MM.1S (cell line): Measurements from ENCODE around the gene RPS3A.

Experiments
- DNase-seq: peaks from one replicate; pipeline ENCODE4 v3.0.0-alpha.2; 2015
- H2AFZ ChIP-seq: fragments of 300-600 bp; sonication (generic); 2 replicates; pipeline ENCODE4 v1.6.0; 2016; ENCODE audit warnings: antibody characterized with exemption, low read length
- H3F3A ChIP-seq: fragments of 300-600 bp; sonication (generic); 2 replicates; pipeline ENCODE4 v1.6.1; 2016; ENCODE audit warnings: mild to moderate bottlenecking, antibody characterized with exemption, low read length, moderate library complexity, mixed read lengths; ENCODE audit not compliant: insufficient read depth
- H3K27ac ChIP-seq: fragments of 300-600 bp; sonication (generic); 2 replicates; pipeline ENCODE4 v1.5.1; 2016; ENCODE audit warnings: mild to moderate bottlenecking, low read length
- H3K27me3 ChIP-seq: fragments of 300-600 bp; sonication (generic); replicated peaks from 2 replicates; pipeline ENCODE4 v1.6.0; 2016; ENCODE audit warnings: low read length; ENCODE audit not compliant: insufficient read depth
- H3K36me3 ChIP-seq: fragments of 300-600 bp; sonication (generic); replicated peaks from 2 replicates; pipeline ENCODE4 v1.6.1; 2016; ENCODE audit warnings: mild to moderate bottlenecking, low read length, mixed read lengths; ENCODE audit not compliant: insufficient read depth
- H3K4me1 ChIP-seq: fragments of 300-600 bp; sonication (generic); 2 replicates; pipeline ENCODE4 v1.6.1; 2016; ENCODE audit warnings: low read length, mixed read lengths
- H3K4me2 ChIP-seq: fragments of 300-600 bp; sonication (generic); 2 replicates; pipeline ENCODE4 v1.6.0; 2016; ENCODE audit warnings: low read depth, low read length
- H3K4me3 ChIP-seq: fragments of 300-600 bp; sonication (generic); 2 replicates; pipeline ENCODE4 v1.5.1; 2016; ENCODE audit warnings: low read length, mixed read lengths
- H3K79me2 ChIP-seq: fragments of 300-600 bp; sonication (generic); 2 replicates; pipeline ENCODE4 v1.6.1; 2016; ENCODE audit warnings: mixed run types, low read length, mixed read lengths
- H3K9ac ChIP-seq: fragments of 300-600 bp; sonication (generic); 2 replicates; pipeline ENCODE4 v1.6.1; 2016; ENCODE audit warnings: low read length, mixed read lengths
- H3K9me2 ChIP-seq: fragments of 300-600 bp; sonication (generic); replicated peaks from 2 replicates; pipeline ENCODE4 v1.6.1; 2016; ENCODE audit warnings: mild to moderate bottlenecking, low read length, mixed read lengths; ENCODE audit not compliant: insufficient read depth
- H3K9me3 ChIP-seq: fragments of 300-600 bp; sonication (generic); replicated peaks from 2 replicates; pipeline ENCODE4 v1.6.1; 2016; ENCODE audit warnings: mild to moderate bottlenecking, low read length, mixed read lengths; ENCODE audit not compliant: insufficient read depth
- H4K20me1 ChIP-seq: fragments of 300-600 bp; sonication (generic); 2 replicates; pipeline ENCODE4 v1.6.1; 2016; ENCODE audit warnings: mild to moderate bottlenecking, low read length, moderate library complexity, mixed read lengths; ENCODE audit not compliant: insufficient read depth
- CTCF ChIP-seq: fragments of 300-600 bp; sonication (generic); IDR thresholded peaks from 2 replicates; pipeline ENCODE4 v1.5.1; 2016; ENCODE audit warnings: antibody characterized with exemption, low read length, mixed read lengths
- EZH2 ChIP-seq: fragments of 300-600 bp; sonication (generic); optimal IDR thresholded peaks from 2 replicates; pipeline ENCODE3; 2017; ENCODE audit warnings: low read depth, mild to moderate bottlenecking, antibody characterized with exemption, low read length, mixed read lengths
- EZH2phosphoT487 ChIP-seq: fragments of 300-600 bp; sonication (generic); IDR thresholded peaks from 2 replicates; pipeline ENCODE4 v1.6.1; 2018; ENCODE audit warnings: antibody characterized with exemption, low read length

The RPS3A gene

GRCh38 chr4:151148261-151148660, 48.8 kb downstream of the RPS3A start:
- H3K27ac ChIP-seq = no peak overlapping the region
- H2AFZ ChIP-seq = no peak overlapping the region
- no peaks in the 10 kb centered on the region for H3K36me3 ChIP-seq
- H3K9ac ChIP-seq = no peak overlapping the region
- no peaks in the 10 kb centered on the region for H3K9me3 ChIP-seq
- no peaks in the 10 kb centered on the region for H3K9me2 ChIP-seq
- H3F3A ChIP-seq = no peaks in the 10 kb centered on the region
- H4K20me1 ChIP-seq = no peaks in the 10 kb centered on the region
- H3K4me3 ChIP-seq = no peak overlapping the region
- no peak overlapping the region for H3K4me2 ChIP-seq
- H3K27me3 ChIP-seq = no peaks in the 10 kb centered on the region
- no peak for DNase-seq
- H3K79me2 ChIP-seq = no peaks in the 10 kb centered on the region
- TF ChIP-seq EZH2 = no peak
- TF ChIP-seq CTCF = no peak
- no peak for TF ChIP-seq EZH2phosphoT487
- no peaks in the 10 kb centered on the region for H3K4me1 ChIP-seq

- TF ChIP-seq EZH2phosphoT487 = no peak
- no peak for TF ChIP-seq EZH2
- no peak for TF ChIP-seq CTCF
- no peak for DNase-seq
- Histone ChIP-seq H3F3A (no peaks in the 10 kb centered on the region), H3K9ac (no peak overlapping the region), H2AFZ (no peak overlapping the region), H3K27ac (no peak overlapping the region), H3K4me3 (no peak overlapping the region), H3K79me2 (no peaks in the 10 kb centered on the region), H3K9me2 (no peaks in the 10 kb centered on the region), H3K4me2 (no peak overlapping the region), H3K4me1 (no peaks in the 10 kb centered on the region), H4K20me1 (no peaks in the 10 kb centered on the region), H3K9me3 (no peaks in the 10 kb centered on the region), H3K27me3 (no peaks in the 10 kb centered on the region), H3K36me3 (no peaks in the 10 kb centered on the region)
Observed at GRCh38 chr4:151150821-151151580, 51.6 kb downstream of the RPS3A start.

- no peaks in the 10 kb centered on the region for H3K79me2 ChIP-seq
- no peaks in the 10 kb centered on the region for H3K9me3 ChIP-seq
- H3K27ac ChIP-seq = no peak overlapping the region
- DNase-seq = no peak
- H3K4me1 ChIP-seq = no peaks in the 10 kb centered on the region
- H3K36me3 ChIP-seq = no peaks in the 10 kb centered on the region
- TF ChIP-seq EZH2phosphoT487 = no peak
- no peak for TF ChIP-seq EZH2
- no peak for TF ChIP-seq CTCF
- no peak overlapping the region for H2AFZ ChIP-seq
- no peak overlapping the region for H3K4me2 ChIP-seq
- H3K9ac ChIP-seq = no peak overlapping the region
- no peaks in the 10 kb centered on the region for H3K27me3 ChIP-seq
- no peaks in the 10 kb centered on the region for H3K9me2 ChIP-seq
- H4K20me1 ChIP-seq = no peaks in the 10 kb centered on the region
- no peak overlapping the region for H3K4me3 ChIP-seq
- no peaks in the 10 kb centered on the region for H3F3A ChIP-seq
Observed at GRCh38 chr4:151152028-151152427, 52.6 kb downstream of the RPS3A start.
